HG03558 (cell line): ENCODE measurements around the gene AQR.
"Not testable (repeated sequence)": the region's sequence is repeated elsewhere in the genome, so short reads cannot be mapped to it uniquely, and the experiment has no call there.

Source experiments
- ATAC-seq: cut with Tn5 transposase; IDR thresholded peaks from one replicate; pipeline ENCODE4 v1.9.1; 2021; ENCODE audit warnings: moderate number of reproducible peaks; ENCODE audit not compliant: unreplicated experiment; ENCODE audit errors: extremely low read depth

Gene AQR

DNA sequence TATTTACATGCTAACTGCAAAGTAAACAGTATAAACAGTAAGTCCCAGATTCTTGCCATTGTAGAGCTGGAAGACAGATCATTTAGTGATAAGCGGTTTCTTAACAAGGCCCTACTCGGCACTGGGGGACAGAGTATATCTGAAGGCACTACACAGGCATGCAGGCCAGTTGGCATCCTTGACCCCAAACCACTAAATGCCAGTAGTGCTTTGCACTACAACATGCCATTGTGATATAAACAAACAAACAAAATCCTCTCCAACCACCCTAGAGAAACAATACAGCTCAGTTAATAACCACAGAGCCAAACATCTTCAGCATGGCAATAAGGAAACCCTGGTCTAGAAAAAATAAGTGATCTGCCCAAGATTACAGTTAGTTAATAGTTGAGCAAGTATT lies 5.3 kb downstream of the AQR start:
- no peak for ATAC-seq

DNA sequence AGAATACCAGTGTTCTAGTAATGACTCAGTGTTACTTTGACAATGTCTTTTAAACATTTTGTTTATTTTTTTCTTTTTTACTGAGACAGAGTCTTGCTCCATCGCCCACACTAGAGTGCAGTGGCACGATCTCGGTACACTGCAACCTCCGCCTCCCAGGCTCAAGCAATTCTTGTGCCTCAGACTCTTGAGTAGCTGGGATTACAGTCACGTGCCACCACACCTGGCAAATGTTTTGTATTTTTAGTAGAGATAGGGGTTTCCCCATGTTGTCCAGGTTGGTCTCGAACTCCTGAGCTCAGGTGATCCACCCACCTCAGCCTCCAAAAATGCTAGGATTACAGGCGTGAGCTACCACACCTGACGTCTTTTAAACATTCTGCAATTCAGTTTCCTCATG lies 15.7 kb downstream of the AQR start:
- no peak for ATAC-seq

DNA sequence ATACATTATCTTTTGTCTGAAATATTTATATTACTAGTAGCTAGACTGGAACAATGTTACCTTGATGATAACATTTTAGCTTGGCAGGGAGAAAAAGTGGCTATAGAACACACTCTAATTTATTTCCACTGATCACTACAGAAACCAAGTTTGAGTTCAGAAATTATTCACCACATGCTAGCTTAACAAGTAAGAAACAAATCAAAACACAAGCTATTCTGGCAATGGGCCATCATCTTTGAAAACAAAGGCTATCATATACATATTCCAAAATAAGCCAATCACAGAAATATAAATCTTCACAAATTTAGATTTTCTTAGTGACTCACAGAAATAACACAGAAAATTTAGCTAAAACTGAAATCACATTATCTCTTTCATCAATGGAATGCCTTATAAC lies 17.1 kb downstream of the AQR start:
- no peak for ATAC-seq

DNA sequence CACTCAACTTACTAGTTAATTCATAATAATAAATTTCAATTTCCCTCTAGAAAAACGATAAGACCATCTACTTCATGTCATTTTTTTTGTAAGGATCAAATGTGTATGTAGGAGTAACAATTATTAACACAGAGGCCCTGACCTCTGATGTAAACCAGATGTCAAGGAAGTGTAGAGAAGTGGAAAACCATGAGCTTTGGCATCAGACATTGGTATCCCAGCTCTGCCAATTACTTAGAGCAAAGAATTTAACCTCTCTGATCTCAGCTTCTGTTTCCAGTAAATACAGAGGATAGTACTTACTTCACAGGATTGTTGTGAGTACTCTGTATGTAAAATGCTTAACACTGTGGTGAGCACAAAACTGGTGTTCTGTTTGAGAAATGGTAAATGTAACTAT lies 17.5 kb downstream of the AQR start:
- ATAC-seq = no peak

DNA sequence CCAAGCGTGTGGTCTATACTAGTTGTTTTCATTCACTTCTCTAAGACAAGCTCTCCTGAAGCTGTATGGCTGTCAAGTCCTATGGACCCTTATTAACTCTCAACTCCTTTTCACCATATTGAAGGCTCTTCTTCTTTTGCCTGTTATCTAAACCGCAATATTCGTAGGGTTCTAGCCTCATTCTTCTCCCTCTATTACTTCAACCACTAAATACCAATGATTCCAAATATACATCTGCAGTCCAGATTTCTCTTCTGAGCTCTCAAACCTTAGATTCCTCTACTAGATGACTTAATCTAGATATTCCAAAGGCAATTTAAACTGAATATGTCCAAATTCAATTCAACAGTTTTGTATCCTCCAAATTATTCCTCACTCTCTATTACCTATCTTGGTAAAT lies 24.6 kb downstream of the AQR start:
- no peak for ATAC-seq

DNA sequence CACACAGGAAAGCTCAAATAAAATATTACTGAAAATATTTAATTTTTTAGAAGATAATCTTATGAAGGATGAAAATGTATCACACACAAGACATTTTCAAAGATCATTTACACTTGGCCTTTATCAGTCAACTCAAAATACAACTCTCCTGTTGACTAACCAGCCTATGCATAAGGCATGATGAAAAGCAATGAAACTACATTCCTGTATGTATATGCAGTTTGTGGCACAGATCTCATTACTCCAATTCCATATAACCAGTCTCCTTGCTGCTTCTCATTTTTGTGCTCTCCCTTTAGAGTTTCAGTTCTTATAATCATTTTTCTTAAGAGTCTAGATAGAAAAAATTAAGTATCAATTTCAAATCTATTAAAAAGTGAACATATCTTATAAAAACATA lies 25.8 kb downstream of the AQR start:
- ATAC-seq = no peak

DNA sequence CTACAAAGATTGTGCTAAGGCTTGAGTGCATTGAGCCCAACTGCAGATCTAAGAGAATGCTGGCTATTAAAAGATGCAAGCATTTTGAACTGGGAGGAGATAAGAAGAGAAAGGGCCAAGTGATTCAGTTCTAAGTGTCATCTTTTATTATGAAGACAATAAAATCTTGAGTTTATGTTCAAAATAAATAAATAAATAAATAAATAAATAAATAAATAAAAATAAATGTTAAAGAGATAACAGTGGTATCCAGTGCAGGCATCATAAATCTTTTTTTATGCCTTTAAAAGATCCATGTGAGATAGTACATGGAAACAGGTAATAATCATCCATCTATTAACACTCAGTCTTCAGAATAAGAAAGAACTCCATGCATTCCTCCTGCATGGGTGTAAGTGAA lies 26.3 kb downstream of the AQR start:
- not testable (repeated sequence) for ATAC-seq

DNA sequence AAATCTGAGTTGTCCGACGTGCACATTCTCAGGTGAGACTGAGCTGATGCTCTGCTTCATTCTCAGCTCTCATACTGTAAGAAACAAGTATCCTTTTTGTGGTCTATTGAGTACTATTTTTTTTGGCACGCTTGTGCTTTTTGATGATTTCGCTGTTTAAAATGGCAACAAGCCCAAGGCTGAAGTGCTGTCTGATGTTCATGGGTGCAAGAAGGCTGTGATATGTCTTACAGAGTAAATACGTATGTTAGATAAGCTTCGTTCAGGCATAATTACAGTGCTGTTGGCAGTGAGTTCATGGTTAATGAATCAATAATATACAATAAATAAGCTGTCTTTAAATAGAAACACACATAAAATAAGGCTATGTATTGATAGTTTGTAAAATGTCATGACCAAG lies 27.2 kb downstream of the AQR start:
- ATAC-seq = no peak

DNA sequence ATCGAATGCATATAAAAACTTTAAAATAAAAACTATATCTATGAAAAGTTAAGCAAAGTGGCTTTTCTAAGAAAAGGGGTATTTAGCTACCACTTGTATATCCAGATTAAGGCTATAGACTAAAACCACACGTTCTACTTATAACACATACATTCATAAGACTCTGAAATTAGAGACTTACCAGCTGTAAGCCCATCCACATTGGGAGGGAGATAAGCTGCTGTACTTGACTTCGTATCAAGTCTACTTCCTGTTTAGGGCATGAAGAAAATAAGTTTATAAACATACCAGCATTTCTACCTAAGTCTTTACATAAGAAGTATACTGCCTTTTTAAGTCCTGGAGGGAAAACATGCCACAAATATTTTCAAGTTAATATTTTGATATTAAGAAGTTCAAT lies 27.7 kb downstream of the AQR start:
- no peak for ATAC-seq

DNA sequence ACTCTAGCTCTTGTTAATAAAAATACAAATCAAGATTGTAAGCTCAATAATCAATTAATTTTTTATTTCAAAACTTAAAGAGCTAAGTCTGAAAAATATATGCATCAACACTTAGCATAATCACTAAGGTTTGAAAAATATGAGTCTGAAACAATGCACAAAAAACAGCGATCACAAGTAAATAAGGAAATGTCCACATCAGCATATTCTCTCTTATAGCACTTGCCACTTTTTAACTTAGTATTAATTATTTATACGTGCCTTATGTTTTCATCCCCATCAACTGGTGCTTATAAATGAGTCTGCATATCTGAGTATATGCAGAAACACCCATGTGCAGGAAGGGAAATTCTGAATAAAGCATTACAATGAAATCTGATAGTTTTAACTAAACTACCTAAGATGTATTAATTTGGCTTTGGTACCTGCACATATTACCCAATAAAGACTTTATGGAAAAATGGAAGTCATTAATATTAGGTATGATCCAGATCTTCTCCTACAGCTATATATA lies 28.3 kb downstream of the AQR start:
- ATAC-seq = no peak

DNA sequence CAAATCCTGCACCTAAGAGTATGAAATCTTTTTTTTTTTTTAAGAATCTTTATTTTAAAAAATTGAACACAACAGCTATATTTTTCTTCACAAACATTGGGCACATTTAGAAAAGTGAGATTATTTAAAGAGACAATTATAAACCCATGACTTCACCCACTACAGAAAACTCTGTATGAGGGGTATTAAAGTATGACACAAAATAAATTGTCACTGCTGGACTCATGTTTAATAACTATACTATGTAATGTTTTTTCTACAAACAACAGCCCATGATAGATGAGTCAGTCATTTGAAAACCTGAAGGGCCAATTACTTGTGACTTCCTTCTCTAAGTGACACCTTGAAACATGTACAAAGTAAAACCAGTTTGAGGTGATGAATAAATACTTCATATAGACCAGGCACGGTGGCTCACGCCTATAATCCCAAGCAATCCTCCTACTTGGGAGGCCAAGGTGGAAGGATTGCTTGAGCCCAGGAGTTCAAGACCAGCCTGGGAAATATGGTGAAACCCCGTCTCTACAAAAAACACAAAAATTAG lies 36.0 kb downstream of the AQR start:
- no peak for ATAC-seq

DNA sequence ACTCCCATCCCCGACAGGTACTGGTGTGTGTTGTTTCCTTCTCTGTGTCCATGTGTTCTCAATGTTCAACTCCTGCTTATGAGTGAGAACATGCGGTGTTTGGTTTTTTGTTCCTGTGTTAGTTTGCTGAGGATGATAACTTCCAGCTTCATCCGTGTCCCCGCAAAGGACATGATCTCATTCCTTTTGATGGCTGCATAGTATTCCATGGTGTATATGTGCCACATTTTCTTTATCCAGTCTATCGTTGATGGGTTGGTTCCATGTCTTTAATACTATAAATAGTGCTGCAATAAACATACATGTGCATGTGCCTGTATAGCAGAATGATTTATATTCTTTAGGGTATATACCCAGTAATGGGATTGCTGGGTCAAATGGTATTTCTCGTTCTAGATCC lies 41.2 kb downstream of the AQR start:
- ATAC-seq = not testable (repeated sequence)

DNA sequence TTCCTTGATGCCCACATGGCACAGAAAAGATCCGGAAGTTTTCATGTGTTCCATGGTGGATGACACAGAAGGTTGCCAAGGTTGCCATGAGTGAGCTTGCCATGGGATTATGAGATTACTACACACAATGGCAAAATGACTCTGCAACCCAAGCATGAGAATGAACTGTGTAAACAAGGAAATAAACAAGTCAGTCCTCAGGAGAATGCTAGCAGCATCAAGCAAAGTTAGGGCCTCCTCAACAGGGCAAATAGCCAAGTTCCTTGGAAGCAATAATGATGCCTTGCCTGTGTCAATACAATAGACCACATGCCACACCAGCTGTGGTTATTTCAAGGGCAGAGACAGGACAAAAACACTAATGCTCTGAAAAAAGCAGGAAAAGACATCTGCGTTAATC lies 41.8 kb downstream of the AQR start:
- ATAC-seq = no peak

DNA sequence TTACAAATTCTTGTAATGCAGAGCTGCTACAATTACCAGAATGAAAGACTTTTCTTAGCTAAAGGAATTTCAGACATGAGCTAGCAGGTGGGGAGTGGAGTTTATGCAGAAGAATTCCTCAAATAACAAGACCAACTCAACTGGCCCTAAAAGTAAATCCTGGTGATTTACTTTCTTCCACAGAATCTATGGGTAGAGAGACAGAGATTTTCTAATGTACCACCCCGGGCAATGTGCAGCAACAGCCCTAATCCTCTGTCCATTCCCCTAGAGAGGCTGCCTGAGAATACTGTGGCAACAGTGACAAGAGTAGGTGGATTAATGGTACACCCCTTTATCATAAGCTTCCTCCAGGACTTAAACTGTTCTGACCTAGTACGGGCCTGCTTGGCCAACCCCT lies 55.2 kb downstream of the AQR start:
- no peak for ATAC-seq

DNA sequence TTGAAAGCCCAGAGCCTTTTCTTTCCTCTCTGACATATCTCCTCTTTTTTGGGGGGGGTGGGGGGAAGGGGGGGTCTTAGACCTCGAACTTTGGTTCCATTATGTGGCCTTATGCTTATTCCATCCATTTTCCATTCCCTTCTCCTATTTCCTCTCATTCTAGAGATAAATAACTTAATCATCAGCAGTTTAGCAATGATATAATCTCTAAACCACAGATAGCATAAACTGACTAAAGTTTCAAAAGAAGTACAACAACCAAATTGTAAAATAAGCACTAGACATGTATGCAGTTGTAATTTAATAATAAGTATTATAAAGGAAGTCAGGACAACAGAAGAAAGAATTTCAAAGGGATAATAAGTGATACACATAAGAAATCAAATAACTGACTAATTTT lies 64.5 kb downstream of the AQR start:
- ATAC-seq = no peak

DNA sequence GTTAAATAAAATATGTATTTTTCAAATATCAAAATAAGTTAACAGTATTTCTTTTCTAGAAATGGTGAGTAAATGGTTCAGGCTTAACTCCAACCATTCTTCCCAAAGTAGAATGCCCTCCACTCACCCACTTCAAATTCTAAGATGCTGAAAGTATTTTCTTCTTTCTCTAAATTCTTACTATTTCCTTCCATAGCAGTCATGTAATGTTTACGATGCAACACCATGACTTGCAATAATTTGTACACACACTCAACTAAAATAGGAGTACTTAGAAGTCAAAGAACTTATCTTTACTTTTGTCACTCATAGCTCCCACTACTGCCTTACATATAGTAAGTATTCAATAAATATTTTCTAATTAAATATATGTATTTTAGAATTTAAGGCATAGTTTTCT lies 65.0 kb downstream of the AQR start:
- ATAC-seq = no peak

DNA sequence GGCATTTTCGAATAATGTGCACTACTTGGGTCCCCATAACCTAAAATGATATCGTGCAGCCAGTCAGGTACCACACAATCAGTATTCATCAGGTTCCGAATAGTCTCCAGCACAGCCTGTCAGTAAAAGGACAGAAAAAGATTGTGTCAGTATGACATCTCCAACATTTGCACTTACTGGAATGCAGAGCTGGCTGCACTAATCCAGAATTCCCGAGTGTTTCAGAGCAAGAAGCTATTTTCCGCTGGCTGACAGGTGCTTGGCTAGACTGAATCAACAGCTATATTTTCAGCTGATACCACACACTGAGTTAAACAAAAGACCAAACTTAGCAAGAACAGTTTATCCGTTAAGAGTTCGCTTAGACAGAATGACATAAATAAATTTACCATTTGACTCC lies 68.8 kb downstream of the AQR start:
- no peak for ATAC-seq

DNA sequence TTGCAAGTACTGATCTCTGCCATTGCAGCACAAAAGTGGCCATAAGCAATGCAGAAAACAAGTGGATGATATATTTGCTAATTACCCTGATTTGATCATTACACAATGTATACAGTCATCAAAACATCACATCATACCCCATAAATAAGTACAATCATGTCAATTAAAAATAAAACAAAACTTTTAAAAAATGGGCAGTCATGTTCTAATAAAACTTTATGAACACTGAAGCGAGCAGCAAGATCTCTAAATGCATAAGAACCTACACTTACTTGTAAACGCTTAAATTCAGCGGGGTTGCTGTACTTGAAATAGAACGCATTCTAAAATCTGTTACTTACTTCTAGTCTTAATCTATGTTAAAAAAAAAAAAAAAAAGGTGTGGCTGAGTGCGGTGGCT lies 73.4 kb downstream of the AQR start:
- no peak for ATAC-seq

DNA sequence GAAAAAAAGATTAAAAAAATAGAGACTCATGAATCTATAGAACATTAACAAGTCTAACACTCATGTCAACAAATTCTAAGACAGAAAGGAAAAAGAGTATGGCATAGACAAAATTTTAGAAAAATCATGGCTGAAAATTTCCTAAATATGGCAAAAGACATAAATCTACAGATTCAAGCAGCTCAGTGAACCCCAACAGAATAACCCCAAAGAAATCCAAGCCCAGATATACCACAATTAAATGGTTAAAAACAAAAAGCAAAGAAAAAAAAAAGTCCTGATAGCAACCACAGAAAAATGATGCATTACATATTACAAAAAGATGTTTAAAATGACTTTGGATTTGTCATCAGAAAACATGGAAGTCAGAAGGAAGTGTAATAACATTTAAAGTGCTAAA lies 75.6 kb downstream of the AQR start:
- ATAC-seq = no peak

DNA sequence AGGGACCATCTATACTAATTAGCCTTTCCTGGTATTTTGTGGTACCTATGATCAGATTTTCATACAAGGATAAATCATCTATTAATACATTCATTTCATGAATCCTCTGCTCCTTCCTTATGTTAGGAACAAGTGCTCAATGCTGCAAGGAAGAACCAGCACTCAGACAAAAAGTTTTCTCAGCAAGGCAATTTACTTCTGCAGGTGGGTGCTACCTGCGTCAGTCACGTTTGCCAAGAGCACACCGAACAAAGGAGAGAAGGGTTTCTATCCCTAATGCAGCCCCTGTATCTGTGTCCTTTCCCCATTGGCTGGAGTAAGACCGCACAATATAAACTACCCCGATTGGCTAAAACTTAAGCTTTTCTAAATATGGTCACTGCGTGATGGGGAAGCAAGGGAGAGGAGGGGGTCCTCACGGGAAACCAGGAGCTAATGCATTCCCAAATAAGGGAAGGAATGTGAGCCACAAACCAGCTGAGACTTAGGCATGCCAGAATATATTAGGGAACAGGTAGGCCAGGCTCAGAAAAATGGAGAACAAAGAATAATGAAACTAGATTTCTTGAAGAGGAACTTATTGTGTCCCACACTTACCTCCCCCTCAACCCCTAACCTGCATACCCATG lies 76.5 kb downstream of the AQR start:
- ATAC-seq = no peak

DNA sequence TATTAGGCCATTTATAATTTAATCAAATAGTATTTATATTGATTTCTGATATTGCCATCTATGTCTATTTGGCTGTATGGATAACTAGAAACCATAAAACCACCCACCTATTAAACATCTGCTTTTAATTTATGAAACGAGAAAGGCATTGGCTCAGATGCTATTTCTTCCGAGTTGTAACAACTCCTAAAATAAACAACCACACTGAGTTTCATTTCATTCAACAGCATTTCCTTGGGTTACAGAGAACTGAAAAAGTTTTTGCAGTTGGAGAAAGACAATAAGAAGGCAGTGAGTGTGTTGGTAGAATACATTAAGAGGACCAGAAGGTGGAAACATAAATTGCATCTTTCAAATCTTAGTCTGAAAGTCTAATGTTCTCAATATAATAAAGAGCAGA lies 79.1 kb downstream of the AQR start:
- ATAC-seq = no peak

DNA sequence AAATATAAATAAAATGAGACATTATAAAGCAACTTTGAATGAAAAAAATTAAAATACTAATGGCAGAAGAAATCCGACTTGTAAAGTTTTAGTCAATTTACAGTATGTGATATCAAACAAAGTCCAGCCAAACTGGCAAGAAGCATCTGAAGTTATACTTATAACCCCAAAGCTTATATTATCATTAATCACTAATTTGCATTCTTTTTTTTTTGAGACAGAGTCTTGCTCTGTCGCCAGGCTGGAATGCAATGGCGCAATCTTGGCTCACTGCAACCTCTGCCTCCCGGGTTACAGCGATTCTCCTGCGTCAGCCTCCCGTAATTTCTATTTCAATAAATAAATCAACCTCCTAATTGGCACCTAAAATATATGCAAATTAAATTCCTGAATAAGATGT lies 80.1 kb downstream of the AQR start:
- ATAC-seq = no peak

DNA sequence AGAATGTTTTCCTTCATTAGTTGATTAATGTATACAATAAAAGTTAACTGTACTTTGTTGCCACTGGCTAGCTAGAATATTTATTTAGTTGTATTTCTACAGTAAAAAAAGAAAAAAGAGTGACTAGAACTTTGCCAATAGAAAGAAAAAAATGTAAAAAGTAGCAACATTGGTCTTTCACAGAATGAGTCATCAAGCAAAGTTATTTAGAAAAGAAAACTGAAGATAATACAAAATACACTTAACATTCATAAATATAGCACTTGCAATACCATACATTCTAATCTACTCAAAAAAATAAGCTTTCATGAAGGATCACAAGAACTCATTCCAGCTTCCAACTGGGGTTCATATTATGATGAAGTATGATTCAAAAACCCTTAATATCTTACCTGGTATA lies 83.4 kb downstream of the AQR start:
- ATAC-seq = no peak
